NOMO-1 treated with dmso at 0.1 percent for 144 hours (cell line): ENCODE data around the gene ZNF423.

Experiments
- DNase-seq: peaks from one replicate; lab custom pipeline; 2025; ENCODE audit not compliant: unreplicated experiment; lab: John Stamatoyannopoulos, UW

Gene ZNF423

GRCh38 chr16:49502136-49502881 lies 353.6 kb downstream of the ZNF423 start:
- DNase-seq, result no peak

- no peak for DNase-seq
Measured at GRCh38 chr16:49499869-49500610, 355.9 kb downstream of the ZNF423 start.

GRCh38 chr16:49499414-49499785 lies 356.5 kb downstream of the ZNF423 start:
- no peak for DNase-seq

GRCh38 chr16:49498666-49499413 lies 357.1 kb downstream of the ZNF423 start:
- DNase-seq, result no peak

GRCh38 chr16:49498264-49498663 lies 357.6 kb downstream of the ZNF423 start:
- DNase-seq, result no peak

GRCh38 chr16:49497466-49497865 lies 358.4 kb downstream of the ZNF423 start:
- no peak for DNase-seq

GRCh38 chr16:49496656-49497055 lies 359.3 kb downstream of the ZNF423 start:
- DNase-seq, result no peak

- no peak for DNase-seq
Measured at GRCh38 chr16:49495596-49496355, 360.1 kb downstream of the ZNF423 start.

- DNase-seq, result no peak
Measured at GRCh38 chr16:49494891-49495566, 360.9 kb downstream of the ZNF423 start.

GRCh38 chr16:49494474-49494873 lies 361.4 kb downstream of the ZNF423 start:
- DNase-seq, result no peak

- DNase-seq, result no peak
Measured at GRCh38 chr16:49493836-49494235, 362.1 kb downstream of the ZNF423 start.

GRCh38 chr16:49492896-49493626 lies 362.9 kb downstream of the ZNF423 start:
- no peak for DNase-seq

GRCh38 chr16:49491771-49492761 lies 363.8 kb downstream of the ZNF423 start:
- DNase-seq, result no peak

GRCh38 chr16:49491106-49491670 lies 364.7 kb downstream of the ZNF423 start:
- no peak for DNase-seq

- DNase-seq, result no peak
Measured at GRCh38 chr16:49490321-49490705, 365.6 kb downstream of the ZNF423 start.

- DNase-seq, result peak; percentile 3
Measured at GRCh38 chr16:49489686-49490320, 366.1 kb downstream of the ZNF423 start.

- DNase-seq, result no peak
Measured at GRCh38 chr16:49488740-49489525, 367.0 kb downstream of the ZNF423 start.
